ENCODE measurements around the gene TMEM52. TPM values are rescaled to one million over a fixed set of nuclear protein-coding genes. Genes with fewer than 3 reads are reported as not detected.

The TMEM52 gene
- total RNA-seq, 1 experiment from 2014 or later, result 4.1 TPM

GRCh38 chr1:1869469-1869868, 49.6 kb downstream of the TMEM52 start:
- ChIA-PET POLR2A (ENCODE audit: low non-redundant PET) (interaction anchor here (0.6 kb wide), 1 partner anchor 33 kb away, joined by 5 read pairs; no protein-coding TSS in a partner anchor), CTCF (no interaction called here)
- no peak overlapping the region for H3K27ac ChIP-seq (ENCODE audit: low read depth, low read length, poor library complexity, severe bottlenecking)
- no peaks in the 10 kb centered on the region for H3K27me3 ChIP-seq (replicated peaks; ENCODE audit: insufficient read depth, low read depth, low read length, poor library complexity)
- DNase-seq (ENCODE audit: low spot score), result no peak
- H3K9me3 ChIP-seq (ENCODE audit: low read depth, low read length, poor library complexity, severe bottlenecking), result no peaks in the 10 kb centered on the region
- intact Hi-C loops (cut with micrococcal nuclease; ENCODE audit: unreplicated experiment), result no loop called here
- no TSS peak for BruUV-seq (replicated peaks)
- peaks cover 8% of the 10 kb centered on the region for H3K36me3 ChIP-seq (ENCODE audit: insufficient read depth, low read length, poor library complexity, severe bottlenecking)
- no peaks in the 10 kb centered on the region for H3K4me1 ChIP-seq (ENCODE audit: insufficient read depth, low read length, poor library complexity, severe bottlenecking)
- TF ChIP-seq CTCF (conservative IDR thresholded peaks at IDR 0.05; ENCODE audit: low read depth, low read length) (no peak), EZH2 (IDR thresholded peaks at IDR 0.05; ENCODE audit: borderline replicate concordance, low read depth, low read length, poor library complexity, severe bottlenecking) (no peak)
- H3K4me3 ChIP-seq (ENCODE audit: low read depth, low read length, poor library complexity, severe bottlenecking), result no peak overlapping the region

Other genes starting within 250 kb of the TMEM52 start
- gene SLC35E2B, start 226.5 kb downstream of the TMEM52 start, total RNA-seq (2021), result 56.3 and 60.5 TPM in 2 replicates
- 56.1 and 58.9 TPM in 2 replicates for gene CDK11A, start 194.9 kb downstream of the TMEM52 start, total RNA-seq (2021)
- 81.3 and 86.2 TPM in 2 replicates for gene NADK, start 140.8 kb downstream of the TMEM52 start, total RNA-seq (2021)
- gene GNB1, start 28.2 kb downstream of the TMEM52 start, total RNA-seq (2021), result 610 and 611 TPM in 2 replicates
- 0.28 TPM in 1 of 2 replicates, not detected in the other for gene CALML6, start 4.0 kb downstream of the TMEM52 start, total RNA-seq (2021)
- not detected in 2 replicates for gene CFAP74, start 84.5 kb upstream of the TMEM52 start, total RNA-seq (2021)
- not detected in 2 replicates for gene GABRD, start 100.1 kb upstream of the TMEM52 start, total RNA-seq (2021)
- gene PRKCZ, start 131.1 kb upstream of the TMEM52 start, total RNA-seq (2021), result 1.9 and 3.2 TPM in 2 replicates

Data from A673 (cell line).